Stimulated activated CD4-positive, alpha-beta T cell treated with anti-CD3 and anti-CD28 coated beads, Interleukin-15, amount 100 ng/mL, for 48 hours (primary cell): ENCODE measurements around the gene EMID1.
A peak's percentile ranks its signal among the peaks of the same experiment; 100 is the strongest.

Experiments
- DNase-seq, 2 donors: peaks; one replicate each; pipeline ENCODE4 v3.0.0-alpha.2; 2020; ENCODE audit warnings: low read depth in 2 of 2

Gene EMID1

GRCh38 chr22:29205594-29206371, at the start of gene EMID1:
EMID1 (plus strand) TSS chr22:29205896; CDS start chr22:29206039, 143 bp downstream.
- no peak for DNase-seq

- no peak for DNase-seq
Observed at GRCh38 chr22:29155966-29156365, 49.7 kb upstream of the EMID1 start.

- no peak for DNase-seq
Observed at GRCh38 chr22:29156507-29156906, 49.2 kb upstream of the EMID1 start.

GRCh38 chr22:29157759-29158535, 47.7 kb upstream of the EMID1 start:
- no peak for DNase-seq

- no peak for DNase-seq
Observed at GRCh38 chr22:29158546-29158945, 47.1 kb upstream of the EMID1 start.

GRCh38 chr22:29163808-29164207, 41.9 kb upstream of the EMID1 start:
- no peak for DNase-seq

GRCh38 chr22:29165321-29166060, 40.2 kb upstream of the EMID1 start:
- DNase-seq, result no peak

- no peak for DNase-seq
Observed at GRCh38 chr22:29166180-29166579, 39.5 kb upstream of the EMID1 start.

GRCh38 chr22:29167032-29167911, 38.4 kb upstream of the EMID1 start:
- DNase-seq, result peak; percentile 32 to 59

GRCh38 chr22:29171721-29172120, 34.0 kb upstream of the EMID1 start:
- DNase-seq, result no peak

- DNase-seq, result no peak
Observed at GRCh38 chr22:29172216-29172615, 33.5 kb upstream of the EMID1 start.

GRCh38 chr22:29175312-29175835, 30.3 kb upstream of the EMID1 start:
- no peak for DNase-seq

GRCh38 chr22:29183971-29184848, 21.5 kb upstream of the EMID1 start:
- no peak for DNase-seq

- DNase-seq, result no peak
Observed at GRCh38 chr22:29184849-29185490, 20.7 kb upstream of the EMID1 start.

GRCh38 chr22:29186302-29186701, 19.4 kb upstream of the EMID1 start:
- no peak for DNase-seq

GRCh38 chr22:29187831-29188230, 17.9 kb upstream of the EMID1 start:
- DNase-seq, result no peak

- no peak for DNase-seq
Observed at GRCh38 chr22:29190051-29190450, 15.6 kb upstream of the EMID1 start.

GRCh38 chr22:29190918-29191317, 14.8 kb upstream of the EMID1 start:
- no peak for DNase-seq

GRCh38 chr22:29193021-29193420, 12.7 kb upstream of the EMID1 start:
- no peak for DNase-seq

- DNase-seq, result no peak
Observed at GRCh38 chr22:29194184-29194583, 11.5 kb upstream of the EMID1 start.
